CD4-positive, alpha-beta memory T cell (primary cell): Measurements from ENCODE around the gene EXD1. TPM values are rescaled to one million over a fixed set of nuclear protein-coding genes. Genes with fewer than 3 reads are reported as not detected.
"Not testable (repeated sequence)": the region's sequence is repeated elsewhere in the genome, so short reads cannot be mapped to it uniquely, and the experiment has no call there.

Source experiments
- CTCF ChIA-PET: fragments of 350-600 bp; sonication (Branson Sonifier 250); formaldehyde crosslinking; loops from one replicate; lab custom pipeline; 2021; ENCODE audit warnings: inconsistent platforms; ENCODE audit not compliant: partially characterized antibody; lab: Charles Lee
- POLR2A ChIA-PET: fragments of 350-600 bp; sonication (Branson Sonifier 250); formaldehyde crosslinking; loops from one replicate; lab custom pipeline; 2021; ENCODE audit not compliant: partially characterized antibody; lab: Charles Lee
- DNase-seq, 5 donors: peaks; one replicate each; pipeline versions ENCODE4 v3.0.0 to v3.0.0-alpha.2; 2020 to 2022; ENCODE audit warnings: mixed read lengths in 1 of 5
- H3K27ac ChIP-seq: one replicate; pipeline ENCODE4 v1.7.0; 2013; ENCODE audit warnings: low read depth, low read length
- H3K27me3 ChIP-seq: 2 replicates; pipeline ENCODE4 v1.7.0; 2013; ENCODE audit warnings: mild to moderate bottlenecking, low read length, moderate library complexity; ENCODE audit not compliant: insufficient read depth
- H3K36me3 ChIP-seq: 2 replicates; pipeline ENCODE4 v1.7.0; 2013; ENCODE audit warnings: mild to moderate bottlenecking, low read length, moderate library complexity; ENCODE audit not compliant: insufficient read depth
- H3K4me1 ChIP-seq: 2 replicates; pipeline ENCODE4 v1.7.0; 2013; ENCODE audit warnings: mild to moderate bottlenecking, low read length, moderate library complexity; ENCODE audit not compliant: insufficient read depth
- H3K4me3 ChIP-seq, 2 donors: one replicate each; pipeline ENCODE4 v1.7.0; 2013; ENCODE audit warnings: low read length in 2 of 2, mild to moderate bottlenecking in 1 of 2
- H3K9me3 ChIP-seq, 2 donors: one replicate each; pipeline ENCODE4 v1.7.0; 2013; ENCODE audit warnings: low read length in 2 of 2, control low read depth in 1 of 2; ENCODE audit not compliant: control insufficient read depth in 1 of 2
- H3K27ac Mint-ChIP-seq, 7 donors: one replicate each; pipeline ENCODE4 v1.8.0; 2020 to 2021; ENCODE audit warnings: mixed read lengths in 7 of 7, mild to moderate bottlenecking in 6 of 7, inconsistent platforms in 3 of 7, moderate library complexity in 3 of 7
- H3K27me3 Mint-ChIP-seq, 2 donors: one replicate each; pipeline ENCODE4 v1.8.0; 2020 to 2021; ENCODE audit warnings: mixed read lengths in 2 of 2
- H3K36me3 Mint-ChIP-seq, 2 donors: one replicate each; pipeline ENCODE4 v1.8.0; 2020 to 2021; ENCODE audit warnings: mixed read lengths in 2 of 2, inconsistent platforms in 1 of 2, mild to moderate bottlenecking in 1 of 2
- H3K4me1 Mint-ChIP-seq, 4 donors: one replicate each; pipeline ENCODE4 v1.8.0; 2020 to 2021; ENCODE audit warnings: mixed read lengths in 4 of 4, mild to moderate bottlenecking in 1 of 4
- H3K4me3 Mint-ChIP-seq, 8 donors: one replicate each; pipeline ENCODE4 v1.8.0; 2020 to 2021; ENCODE audit warnings: mixed read lengths in 8 of 8, mild to moderate bottlenecking in 7 of 8, moderate library complexity in 6 of 8, inconsistent platforms in 3 of 8
- H3K9me3 Mint-ChIP-seq, 8 donors: one replicate each; pipeline ENCODE4 v1.8.0; 2020 to 2021; ENCODE audit warnings: mixed read lengths in 8 of 8, mild to moderate bottlenecking in 5 of 8, inconsistent platforms in 3 of 8, moderate library complexity in 1 of 8
- intact Hi-C: fragments of 100-400 bp; cut with micrococcal nuclease; formaldehyde crosslinking; loops from one replicate; pipeline ENCODE4 v1.15.1; 2023
- polyA plus RNA-seq, 2 donors: library from polyadenylated mRNA; unstranded; fragments of 300-500 nt; fragmentation: Illumina TruSeq; gene quantifications; one replicate each; pipeline ENCODE4 v1.2.3, GENCODE V29; 2021
- total RNA-seq, 2 experiments: library from RNA; stranded (reverse); gene quantifications; one replicate each; pipeline ENCODE4 v1.2.3, GENCODE V29; 2021

EXD1 gene
- total and polyA plus RNA-seq, 4 experiments from 2014 or later: not detected

GRCh38 chr15:41151451-41152005, 79.0 kb downstream of the EXD1 start:
- peaks cover 10% of the 10 kb centered on the region for H3K4me1 ChIP-seq
- H3K27me3 Mint-ChIP-seq: no peaks in the 10 kb centered on the region
- no peaks in the 10 kb centered on the region for H3K27me3 ChIP-seq
- intact Hi-C loops: no loop called here
- H3K36me3 Mint-ChIP-seq: no peaks in the 10 kb centered on the region
- DNase-seq: no peak
- H3K4me3 Mint-ChIP-seq: peak overlapping the region in 1 of 8 donors; percentile 60
- ChIA-PET CTCF (no interaction called here), POLR2A (no interaction called here)
- no peak overlapping the region for H3K4me3 ChIP-seq
- no peaks in the 10 kb centered on the region for H3K36me3 ChIP-seq
- H3K27ac Mint-ChIP-seq: peak overlapping the region in 2 of 7 donors; percentile 66 to 80
- no peak overlapping the region for H3K27ac ChIP-seq
- H3K9me3 Mint-ChIP-seq: no peaks in the 10 kb centered on the region
- H3K4me1 Mint-ChIP-seq: peaks cover 7 to 14% (median 11%) of the 10 kb centered on the region in 4 donors
- no peaks in the 10 kb centered on the region for H3K9me3 ChIP-seq

GRCh38 chr15:41150279-41150678, 80.3 kb downstream of the EXD1 start:
- no peak for DNase-seq
- H3K9me3 Mint-ChIP-seq: no peaks in the 10 kb centered on the region
- Histone ChIP-seq H3K4me1 (peaks cover 10% of the 10 kb centered on the region), H3K27me3 (no peaks in the 10 kb centered on the region), H3K4me3 (no peak overlapping the region), H3K9me3 (no peaks in the 10 kb centered on the region), H3K36me3 (no peaks in the 10 kb centered on the region), H3K27ac (peak overlapping the region; percentile 7)
- CTCF ChIA-PET: no interaction called here
- intact Hi-C loops: no loop called here
- H3K4me1 Mint-ChIP-seq: peaks cover 7 to 14% (median 11%) of the 10 kb centered on the region in 4 donors
- no peaks in the 10 kb centered on the region for H3K36me3 Mint-ChIP-seq
- POLR2A ChIA-PET: interaction anchor here (0.8 kb wide), 1 partner anchor 24 kb away, joined by 3 read pairs; no protein-coding TSS in a partner anchor
- H3K4me3 Mint-ChIP-seq: peak overlapping the region in 5 of 8 donors; percentile 56 to 68 (median 60)
- H3K27me3 Mint-ChIP-seq: no peaks in the 10 kb centered on the region
- H3K27ac Mint-ChIP-seq: peak overlapping the region; percentile 25 to 85 (median 66)

- no peaks in the 10 kb centered on the region for H3K36me3 Mint-ChIP-seq
- peak overlapping the region in 1 of 8 donors; percentile 41 for H3K4me3 Mint-ChIP-seq
- no peaks in the 10 kb centered on the region for H3K27me3 Mint-ChIP-seq
- no peaks in the 10 kb centered on the region for H3K9me3 Mint-ChIP-seq
- peaks cover 7 to 14% (median 11%) of the 10 kb centered on the region in 4 donors for H3K4me1 Mint-ChIP-seq
- H3K4me1 ChIP-seq: peaks cover 10% of the 10 kb centered on the region
- ChIA-PET POLR2A (no interaction called here), CTCF (no interaction called here)
- DNase-seq: no peak
- intact Hi-C loops: no loop called here
- no peaks in the 10 kb centered on the region for H3K9me3 ChIP-seq
- no peaks in the 10 kb centered on the region for H3K36me3 ChIP-seq
- no peak overlapping the region for H3K27ac Mint-ChIP-seq
- H3K4me3 ChIP-seq: no peak overlapping the region
- no peak overlapping the region for H3K27ac ChIP-seq
- H3K27me3 ChIP-seq: no peaks in the 10 kb centered on the region
These were observed 82.5 kb downstream of the EXD1 start for GRCh38 chr15:41148065-41148464.

- no peaks in the 10 kb centered on the region for H3K36me3 ChIP-seq
- intact Hi-C loops: no loop called here
- POLR2A ChIA-PET: no interaction called here
- H3K9me3 ChIP-seq: no peaks in the 10 kb centered on the region
- no peak overlapping the region for H3K27ac ChIP-seq
- Mint-ChIP-seq H3K9me3 (no peaks in the 10 kb centered on the region), H3K4me1 (no peaks in the 10 kb centered on the region), H3K27me3 (no peaks in the 10 kb centered on the region), H3K36me3 (no peaks in the 10 kb centered on the region), H3K4me3 (no peak overlapping the region), H3K27ac (no peak overlapping the region)
- no peaks in the 10 kb centered on the region for H3K4me1 ChIP-seq
- no peak for DNase-seq
- no peak overlapping the region for H3K4me3 ChIP-seq
- CTCF ChIA-PET: interaction anchor here (0.8 kb wide), 1 partner anchor 234 kb away, joined by 3 read pairs; no protein-coding TSS in a partner anchor
- no peaks in the 10 kb centered on the region for H3K27me3 ChIP-seq
These were observed 90.9 kb downstream of the EXD1 start for GRCh38 chr15:41139619-41140018.

- H3K36me3 Mint-ChIP-seq, H3K27me3 ChIP-seq, DNase-seq, CTCF ChIA-PET, POLR2A ChIA-PET, H3K4me1 Mint-ChIP-seq, H3K27ac ChIP-seq, intact Hi-C loops, H3K4me3 ChIP-seq, H3K4me1 ChIP-seq, H3K36me3 ChIP-seq, H3K27me3 Mint-ChIP-seq, H3K27ac Mint-ChIP-seq, H3K9me3 Mint-ChIP-seq, H3K4me3 Mint-ChIP-seq, H3K9me3 ChIP-seq: not testable (repeated sequence)
These were observed 91.4 kb downstream of the EXD1 start for GRCh38 chr15:41139112-41139511.

GRCh38 chr15:41135580-41135979, 95.0 kb downstream of the EXD1 start:
- H3K9me3 Mint-ChIP-seq, H3K4me1 Mint-ChIP-seq, H3K36me3 Mint-ChIP-seq, CTCF ChIA-PET, H3K27ac Mint-ChIP-seq, POLR2A ChIA-PET, H3K9me3 ChIP-seq, H3K27me3 Mint-ChIP-seq, H3K4me1 ChIP-seq, intact Hi-C loops, H3K4me3 Mint-ChIP-seq, H3K4me3 ChIP-seq, H3K36me3 ChIP-seq, DNase-seq, H3K27me3 ChIP-seq, H3K27ac ChIP-seq: not testable (repeated sequence)

- peaks cover 3% of the 10 kb centered on the region in 2 donors for H3K27me3 Mint-ChIP-seq
- no peaks in the 10 kb centered on the region for H3K27me3 ChIP-seq
- intact Hi-C loops: no loop called here
- no peaks in the 10 kb centered on the region for H3K36me3 ChIP-seq
- no peaks in the 10 kb centered on the region for H3K36me3 Mint-ChIP-seq
- H3K4me3 ChIP-seq: no peak overlapping the region
- no peak overlapping the region for H3K27ac Mint-ChIP-seq
- H3K27ac ChIP-seq: no peak overlapping the region
- no peaks in the 10 kb centered on the region for H3K4me1 ChIP-seq
- CTCF ChIA-PET: no interaction called here
- H3K4me3 Mint-ChIP-seq: no peak overlapping the region
- POLR2A ChIA-PET: no interaction called here
- H3K9me3 Mint-ChIP-seq: peaks cover 0 to 6% (median 3%) of the 10 kb centered on the region in 8 donors
- H3K4me1 Mint-ChIP-seq: no peaks in the 10 kb centered on the region
- no peaks in the 10 kb centered on the region for H3K9me3 ChIP-seq
- DNase-seq: no peak
These were observed 97.1 kb downstream of the EXD1 start for GRCh38 chr15:41133454-41133853.
